ENCODE data around the gene P2RX6.

DNA sequence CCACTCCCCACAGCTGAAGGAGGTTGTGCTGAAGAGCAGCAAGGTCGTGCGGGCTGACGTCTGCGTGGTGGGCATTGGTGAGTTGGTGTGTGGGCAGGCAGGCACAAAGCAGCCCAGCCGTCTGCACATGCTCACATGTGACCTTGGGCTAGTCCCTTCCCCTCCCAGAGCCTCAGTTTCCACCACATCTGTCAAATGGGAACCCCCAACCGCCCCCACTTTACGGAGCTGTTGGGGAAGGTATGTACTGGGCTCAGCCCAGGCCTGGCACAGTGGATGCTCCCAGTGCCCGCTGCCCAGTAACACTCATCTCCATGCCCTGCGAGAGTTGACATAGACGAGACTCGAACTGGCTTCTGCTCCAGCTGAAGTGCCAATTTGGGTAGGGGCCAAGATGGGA is 37.9 kb upstream of the P2RX6 start:
- TF ChIP-seq CTCF (IDR thresholded peaks at IDR 0.05; ENCODE audit: extremely low read depth in 1 of 2, insufficient read depth in 1 of 2, low read depth in 1 of 2, low read length in 2 of 2) (no peak), POLR2A (IDR thresholded peaks at IDR 0.05; ENCODE audit: low read depth, low read length) (no peak), MAX (IDR thresholded peaks at IDR 0.05; ENCODE audit: insufficient read depth, insufficient read length) (no peak), EZH2 (IDR thresholded peaks at IDR 0.05; ENCODE audit: borderline replicate concordance, low read depth, low read length, severe bottlenecking) (no peak), POLR2AphosphoS5 (IDR thresholded peaks at IDR 0.05; ENCODE audit: insufficient read depth, low read depth, low read length) (no peak)

Measured in endothelial cell of umbilical vein (primary cell).